GM12878 (cell line): ENCODE results near the gene DNAJC16. TPM values are rescaled to one million over a fixed set of nuclear protein-coding genes. Genes with fewer than 3 reads are reported as not detected.

Experiments used
- ATAC-seq: fragments of 200-7000 bp; cut with Tn5 transposase; 3 replicates; pipeline ENCODE4 v1.9.1; 2020; ENCODE audit warnings: mild to moderate bottlenecking, moderate library complexity
- BruUV-seq: library from RNA; stranded (reverse); fragments of 400-500 nt; replicated peaks from 2 replicates; lab custom pipeline; 2021; lab: Mats Ljungman, UMichigan
- CTCF ChIA-PET: fragments of 300-600 bp; sonication (Branson Sonifier 250); formaldehyde crosslinking; extraction: SDS; loops from one replicate; lab custom pipeline; 2021; ENCODE audit warnings: inconsistent platforms; lab: Yijun Ruan, JAX
- POLR2A ChIA-PET: fragments of 350-600 bp; formaldehyde crosslinking; extraction: SDS; loops from one replicate; lab custom pipeline; 2021; ENCODE audit warnings: inconsistent platforms; lab: Charles Lee
- RAD21 ChIA-PET: fragments of 300-600 bp; sonication (Branson Sonifier 250); formaldehyde crosslinking; loops from one replicate; lab custom pipeline; 2023; ENCODE audit warnings: antibody characterized with exemption; ENCODE audit not compliant: unreplicated experiment; lab: Charles Lee
- SMC1A ChIA-PET: fragments of 300-600 bp; sonication (Branson Sonifier 250); formaldehyde crosslinking; loops from one replicate; lab custom pipeline; 2023; ENCODE audit not compliant: unreplicated experiment, uncharacterized antibody; lab: Charles Lee
- DNase-seq: peaks from one replicate; pipeline ENCODE4 v3.0.0-alpha.2; 2011; ENCODE audit warnings: low read depth, low spot score
- FAIRE-seq: peaks from 3 replicates; lab custom pipeline; 2011; peaks lifted over from hg19 to GRCh38; lab: Jason Lieb, UNC
- H2AFZ ChIP-seq: 2 replicates; pipeline ENCODE4 v1.6.0; 2011; ENCODE audit warnings: low read depth, low read length, control low read depth; ENCODE audit not compliant: control insufficient read depth
- H3K27ac ChIP-seq: 2 replicates; pipeline ENCODE4 v1.5.1; 2011; ENCODE audit warnings: control low read depth; ENCODE audit not compliant: control insufficient read depth, insufficient read depth
- H3K27me3 ChIP-seq, 2 experiments: replicated peaks in 1 of 2; 2 replicates each; pipeline versions ENCODE4 v1.6.0 to v1.6.1; 2011; ENCODE audit warnings: low read length in 1 of 2; ENCODE audit not compliant: control insufficient read depth in 2 of 2, insufficient read depth in 2 of 2
- H3K36me3 ChIP-seq, 2 experiments: 2 replicates each; pipeline ENCODE4 v1.5.1; 2011; ENCODE audit warnings: low read length in 1 of 2; ENCODE audit not compliant: control insufficient read depth in 2 of 2, insufficient read depth in 2 of 2
- H3K4me1 ChIP-seq: 2 replicates; pipeline ENCODE4 v1.6.1; 2011; ENCODE audit warnings: mild to moderate bottlenecking, low read length, moderate library complexity, mixed read lengths; ENCODE audit not compliant: control insufficient read depth, insufficient read depth
- H3K4me2 ChIP-seq: 2 replicates; pipeline ENCODE4 v1.6.0; 2011; ENCODE audit warnings: control low read depth; ENCODE audit not compliant: control insufficient read depth, insufficient read depth
- H3K4me3 ChIP-seq: fragments of 200-600 bp; sonication (generic); 2 replicates; pipeline ENCODE4 v1.5.1; 2016
- H3K79me2 ChIP-seq: 2 replicates; pipeline ENCODE4 v1.6.0; 2011; ENCODE audit warnings: low read length; ENCODE audit not compliant: control insufficient read depth, insufficient read depth
- H3K9ac ChIP-seq: 2 replicates; pipeline ENCODE4 v1.8.0; 2011; ENCODE audit warnings: low read length, control low read depth, mixed read lengths; ENCODE audit not compliant: control insufficient read depth, insufficient read depth
- H3K9me3 ChIP-seq: replicated peaks from 3 replicates; pipeline ENCODE4 v1.5.1; 2011; ENCODE audit warnings: mild to moderate bottlenecking, low read length; ENCODE audit not compliant: control insufficient read depth, insufficient read depth
- H4K20me1 ChIP-seq: 2 replicates; pipeline ENCODE4 v1.6.0; 2011; ENCODE audit not compliant: control insufficient read depth, insufficient read depth
- BHLHE40 ChIP-seq, 2 experiments: fragments of 450-650 bp in 1 of 2; IDR thresholded peaks; 2 replicates each; pipeline ENCODE4 v1.6.1; 2011 to 2017; ENCODE audit warnings: low read depth in 2 of 2, borderline replicate concordance in 1 of 2, improper control_type of control experiment in 1 of 2, low read length in 1 of 2, mild to moderate bottlenecking in 1 of 2
- CHD4 ChIP-seq: fragments of 200-600 bp; sonication (generic); IDR thresholded peaks from 2 replicates; pipeline ENCODE4 v1.6.1; 2016; ENCODE audit warnings: mild to moderate bottlenecking
- EED ChIP-seq: sonication (generic); IDR thresholded peaks from 2 replicates; pipeline ENCODE4 v1.6.1; 2016; ENCODE audit warnings: antibody characterized with exemption, low read depth
- ELK1 ChIP-seq: IDR thresholded peaks from 2 replicates; pipeline ENCODE4 v1.6.1; 2012; ENCODE audit warnings: low read depth, low read length, improper control_type of control experiment
- IKZF2 ChIP-seq, 2 experiments: fragments of 450-650 bp; IDR thresholded peaks; 2 replicates each; pipeline ENCODE4 v1.6.1; 2017; ENCODE audit warnings: mild to moderate bottlenecking in 2 of 2, moderate library complexity in 2 of 2
- JUND ChIP-seq: IDR thresholded peaks from 2 replicates; pipeline ENCODE4 v1.6.1; 2012; ENCODE audit warnings: low read depth, mild to moderate bottlenecking, low read length, improper control_type of control experiment, moderate library complexity
- NBN ChIP-seq: fragments of 450-650 bp; IDR thresholded peaks from 2 replicates; pipeline ENCODE4 v1.6.1; 2016
- NR2C1 ChIP-seq: fragments of 450-650 bp; IDR thresholded peaks from 2 replicates; pipeline ENCODE4 v1.6.1; 2017; ENCODE audit warnings: antibody characterized with exemption, mild to moderate bottlenecking, moderate library complexity
- NR2F1 ChIP-seq: fragments of 450-650 bp; conservative IDR thresholded peaks from 2 replicates; pipeline ENCODE4 v1.6.1; 2017; ENCODE audit warnings: mild to moderate bottlenecking
- POLR2AphosphoS2 ChIP-seq: IDR thresholded peaks from 2 replicates; pipeline ENCODE4 v1.6.1; 2011; ENCODE audit warnings: low read depth, mild to moderate bottlenecking, low read length, improper control_type of control experiment, moderate library complexity
- POLR2AphosphoS5 ChIP-seq: IDR thresholded peaks from 2 replicates; pipeline ENCODE4 v1.6.1; 2011; ENCODE audit warnings: mild to moderate bottlenecking, low read length, inconsistent platforms
- SIX5 ChIP-seq: IDR thresholded peaks from 2 replicates; pipeline ENCODE4 v1.6.1; 2011; ENCODE audit warnings: mild to moderate bottlenecking, low read depth, low read length, moderate library complexity; ENCODE audit not compliant: severe bottlenecking
- WGBS: methylation state at CpG from one replicate; pipeline ENCODE4 v1.1.6; 2016; ENCODE audit warnings: low lambda C conversion rate; ENCODE audit not compliant: insufficient replicate concordance, insufficient coverage; ENCODE audit errors: missing lambda C conversion rate; 5-methylcytosine and 5-hydroxymethylcytosine counted together
- in situ Hi-C: fragments of 300-500 bp; cut with MboI; formaldehyde crosslinking; loops from 9 replicates; pipeline ENCODE4 v1.14.3; 2018; ENCODE audit warnings: mixed read lengths
- intact Hi-C: fragments of 100-400 bp; cut with micrococcal nuclease; formaldehyde crosslinking; loops from one replicate; pipeline ENCODE4 v1.14.2; 2022; ENCODE audit not compliant: unreplicated experiment
- polyA plus RNA-seq, 11 experiments: library from polyadenylated mRNA; depleted of rRNA in 4 of 11; unstranded in 6 of 11; stranded (reverse) in 5 of 11; fragments of >200 nt; fragmentation: Nextera tagmentation in 4 of 11; fragmentation: Illumina TruSeq in 1 of 11; extraction: Ambion mirVana in 4 of 11; extraction: Trizol in 1 of 11; gene quantifications; 1 replicate in 1 of 11; 2 replicates in 10 of 11; pipeline versions ENCODE4 v1.2.1 to v1.2.3, GENCODE V29; 2011 to 2016; ENCODE audit warnings: inconsistent platforms in 2 of 11, missing spikeins in 2 of 11, low read depth in 1 of 11
- total RNA-seq, 4 experiments: library from RNA; depleted of rRNA in 3 of 4; stranded (reverse); fragments of >200 nt in 3 of 4; fragmentation: Illumina TruSeq in 1 of 4; extraction: Trizol in 1 of 4; gene quantifications; 2 replicates each; pipeline versions ENCODE4 v1.2.1 to v1.2.3, GENCODE V29; 2013 to 2021
- TF ChIP-seq, protein P1 (sequence below): fragments of 450-650 bp; IDR thresholded peaks from 2 replicates; pipeline ENCODE4 v1.6.1; 2017; ENCODE audit warnings: mild to moderate bottlenecking, moderate library complexity

DNAJC16 gene
- total and polyA plus RNA-seq, 10 of the 15 experiments (the other 5 are each of a cell fraction or from before 2014, with no cell fraction given): 2.4 to 12.7 (median 7.8) TPM

GRCh38 chr1:15477646-15478212 lies 48.9 kb upstream of the DNAJC16 start:
- in situ Hi-C loops (no loop called here), intact Hi-C loops (no loop called here)
- Histone ChIP-seq H3K36me3 (no peaks in the 10 kb centered on the region), H3K9me3 (no peaks in the 10 kb centered on the region), H3K4me2 (no peak overlapping the region), H3K27me3 (no peaks in the 10 kb centered on the region), H3K79me2 (no peaks in the 10 kb centered on the region), H2AFZ (no peak overlapping the region), H3K4me1 (no peaks in the 10 kb centered on the region), H3K4me3 (no peak overlapping the region), H3K9ac (no peak overlapping the region), H3K27ac (no peak overlapping the region), H4K20me1 (no peaks in the 10 kb centered on the region)
- FAIRE-seq: no peak
- RAD21 ChIA-PET: no interaction called here
- SMC1A ChIA-PET: no interaction called here
- WGBS: 56% methylated on average over 5 of the region's 5 CpGs
- ATAC-seq: no peak
- BruUV-seq: no TSS peak
- TF ChIP-seq JUND (no peak), EED (no peak), POLR2AphosphoS2 (no peak), POLR2AphosphoS5 (no peak), NBN (no peak), CHD4 (no peak), SIX5 (no peak)
- POLR2A ChIA-PET: no interaction called here
- CTCF ChIA-PET: no interaction called here
- DNase-seq: no peak

DNA sequence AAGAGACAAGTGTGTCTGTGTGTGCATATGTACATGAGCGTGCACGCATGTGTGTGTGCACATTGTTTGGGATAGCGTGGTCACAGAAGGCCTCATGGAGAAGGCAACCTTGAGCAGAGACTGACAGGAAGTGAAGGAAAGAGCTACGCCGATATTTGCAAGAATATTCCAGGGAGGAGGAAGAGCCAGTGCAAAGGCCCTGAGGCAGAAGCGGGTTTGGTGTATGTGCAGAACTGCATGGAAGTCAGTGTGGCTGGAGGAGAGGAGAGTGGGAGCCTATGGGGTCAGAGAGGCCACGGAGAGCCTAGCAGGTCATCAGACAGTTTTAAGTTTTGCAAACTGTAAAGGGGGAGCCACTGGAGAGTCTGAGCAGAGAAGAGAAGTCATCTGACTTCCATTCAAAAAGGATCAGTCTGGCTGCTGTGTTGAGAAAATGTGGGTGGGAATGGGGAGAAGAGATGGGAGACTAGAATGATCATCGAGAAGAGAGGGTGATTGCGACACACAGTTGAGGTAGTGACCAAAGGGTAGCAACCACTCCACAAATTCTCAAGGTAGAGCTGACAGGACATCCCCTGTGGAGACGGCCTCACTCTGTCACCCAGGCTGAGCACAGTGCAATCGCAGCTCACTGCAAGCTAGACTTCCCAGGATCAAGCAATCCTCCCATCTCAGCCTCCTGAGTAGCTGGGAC lies 46.8 kb upstream of the DNAJC16 start:
- H3K36me3 ChIP-seq: no peaks in the 10 kb centered on the region
- H3K4me3 ChIP-seq: no peak overlapping the region
- FAIRE-seq: no peak
- ChIA-PET CTCF (no interaction called here), SMC1A (no interaction called here), POLR2A (no interaction called here), RAD21 (no interaction called here)
- H2AFZ ChIP-seq: no peak overlapping the region
- no peak overlapping the region for H3K9ac ChIP-seq
- in situ Hi-C loops: no loop called here
- no peaks in the 10 kb centered on the region for H3K4me1 ChIP-seq
- WGBS: 57% methylated on average over 11 of the region's 11 CpGs
- no peaks in the 10 kb centered on the region for H3K79me2 ChIP-seq
- H3K27me3 ChIP-seq: no peaks in the 10 kb centered on the region
- no peak for ATAC-seq
- no peak overlapping the region for H3K4me2 ChIP-seq
- intact Hi-C loops: no loop called here
- no peaks in the 10 kb centered on the region for H3K9me3 ChIP-seq
- no peaks in the 10 kb centered on the region for H4K20me1 ChIP-seq
- no peak for DNase-seq
- H3K27ac ChIP-seq: no peak overlapping the region
- no TSS peak for BruUV-seq
- TF ChIP-seq, protein P1, sequence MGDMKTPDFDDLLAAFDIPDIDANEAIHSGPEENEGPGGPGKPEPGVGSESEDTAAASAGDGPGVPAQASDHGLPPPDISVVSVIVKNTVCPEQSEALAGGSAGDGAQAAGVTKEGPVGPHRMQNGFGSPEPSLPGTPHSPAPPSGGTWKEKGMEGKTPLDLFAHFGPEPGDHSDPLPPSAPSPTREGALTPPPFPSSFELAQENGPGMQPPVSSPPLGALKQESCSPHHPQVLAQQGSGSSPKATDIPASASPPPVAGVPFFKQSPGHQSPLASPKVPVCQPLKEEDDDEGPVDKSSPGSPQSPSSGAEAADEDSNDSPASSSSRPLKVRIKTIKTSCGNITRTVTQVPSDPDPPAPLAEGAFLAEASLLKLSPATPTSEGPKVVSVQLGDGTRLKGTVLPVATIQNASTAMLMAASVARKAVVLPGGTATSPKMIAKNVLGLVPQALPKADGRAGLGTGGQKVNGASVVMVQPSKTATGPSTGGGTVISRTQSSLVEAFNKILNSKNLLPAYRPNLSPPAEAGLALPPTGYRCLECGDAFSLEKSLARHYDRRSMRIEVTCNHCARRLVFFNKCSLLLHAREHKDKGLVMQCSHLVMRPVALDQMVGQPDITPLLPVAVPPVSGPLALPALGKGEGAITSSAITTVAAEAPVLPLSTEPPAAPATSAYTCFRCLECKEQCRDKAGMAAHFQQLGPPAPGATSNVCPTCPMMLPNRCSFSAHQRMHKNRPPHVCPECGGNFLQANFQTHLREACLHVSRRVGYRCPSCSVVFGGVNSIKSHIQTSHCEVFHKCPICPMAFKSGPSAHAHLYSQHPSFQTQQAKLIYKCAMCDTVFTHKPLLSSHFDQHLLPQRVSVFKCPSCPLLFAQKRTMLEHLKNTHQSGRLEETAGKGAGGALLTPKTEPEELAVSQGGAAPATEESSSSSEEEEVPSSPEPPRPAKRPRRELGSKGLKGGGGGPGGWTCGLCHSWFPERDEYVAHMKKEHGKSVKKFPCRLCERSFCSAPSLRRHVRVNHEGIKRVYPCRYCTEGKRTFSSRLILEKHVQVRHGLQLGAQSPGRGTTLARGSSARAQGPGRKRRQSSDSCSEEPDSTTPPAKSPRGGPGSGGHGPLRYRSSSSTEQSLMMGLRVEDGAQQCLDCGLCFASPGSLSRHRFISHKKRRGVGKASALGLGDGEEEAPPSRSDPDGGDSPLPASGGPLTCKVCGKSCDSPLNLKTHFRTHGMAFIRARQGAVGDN: no peak
- TF ChIP-seq NR2F1 (no peak), IKZF2 (IDR thresholded peaks at IDR 0.05) (no peak), BHLHE40 (IDR thresholded peaks at IDR 0.05; ENCODE audit: borderline replicate concordance in 1 of 2, low read depth in 2 of 2, low read length in 1 of 2) (no peak), ELK1 (no peak), NR2C1 (no peak), POLR2AphosphoS2 (no peak)
